ENCODE data around the gene TSPAN16.

DNA sequence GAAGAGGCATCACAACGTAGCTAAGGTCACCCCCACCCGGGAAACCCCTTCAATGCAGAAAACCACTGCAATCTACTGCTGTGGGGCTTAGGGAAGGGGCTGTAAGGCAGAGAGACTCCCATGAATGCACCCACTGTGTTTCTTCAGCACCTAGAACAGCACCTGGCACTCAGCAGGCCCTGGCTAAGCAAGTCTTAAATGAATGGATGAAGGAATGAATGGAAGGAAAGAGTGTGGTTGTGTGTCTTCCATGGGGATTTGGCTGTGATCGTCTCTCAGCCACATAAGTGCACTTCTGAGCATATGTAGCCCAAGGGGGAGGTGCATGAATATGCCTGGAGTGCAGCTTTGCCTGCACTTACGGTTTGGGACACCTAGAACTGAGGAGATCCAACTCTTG is 53.2 kb downstream of the TSPAN16 start:
- TF ChIP-seq, protein P1, sequence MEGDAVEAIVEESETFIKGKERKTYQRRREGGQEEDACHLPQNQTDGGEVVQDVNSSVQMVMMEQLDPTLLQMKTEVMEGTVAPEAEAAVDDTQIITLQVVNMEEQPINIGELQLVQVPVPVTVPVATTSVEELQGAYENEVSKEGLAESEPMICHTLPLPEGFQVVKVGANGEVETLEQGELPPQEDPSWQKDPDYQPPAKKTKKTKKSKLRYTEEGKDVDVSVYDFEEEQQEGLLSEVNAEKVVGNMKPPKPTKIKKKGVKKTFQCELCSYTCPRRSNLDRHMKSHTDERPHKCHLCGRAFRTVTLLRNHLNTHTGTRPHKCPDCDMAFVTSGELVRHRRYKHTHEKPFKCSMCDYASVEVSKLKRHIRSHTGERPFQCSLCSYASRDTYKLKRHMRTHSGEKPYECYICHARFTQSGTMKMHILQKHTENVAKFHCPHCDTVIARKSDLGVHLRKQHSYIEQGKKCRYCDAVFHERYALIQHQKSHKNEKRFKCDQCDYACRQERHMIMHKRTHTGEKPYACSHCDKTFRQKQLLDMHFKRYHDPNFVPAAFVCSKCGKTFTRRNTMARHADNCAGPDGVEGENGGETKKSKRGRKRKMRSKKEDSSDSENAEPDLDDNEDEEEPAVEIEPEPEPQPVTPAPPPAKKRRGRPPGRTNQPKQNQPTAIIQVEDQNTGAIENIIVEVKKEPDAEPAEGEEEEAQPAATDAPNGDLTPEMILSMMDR (IDR thresholded peaks at IDR 0.05): no peak
- TF ChIP-seq POLR2A (IDR thresholded peaks at IDR 0.05): no peak
- TF ChIP-seq POLR2AphosphoS5 (IDR thresholded peaks at IDR 0.05; ENCODE audit: insufficient read depth in 1 of 2, low read depth in 1 of 2): no peak

Data from vagina (tissue), 2 donors.